HG03558 (cell line): ENCODE measurements around the gene RAPGEF6.
"Not testable (repeated sequence)": the region's sequence is repeated elsewhere in the genome, so short reads cannot be mapped to it uniquely, and the experiment has no call there.

ENCODE experiments used
- ATAC-seq: cut with Tn5 transposase; IDR thresholded peaks from one replicate; pipeline ENCODE4 v1.9.1; 2021; ENCODE audit warnings: moderate number of reproducible peaks; ENCODE audit not compliant: unreplicated experiment; ENCODE audit errors: extremely low read depth

The RAPGEF6 gene

DNA sequence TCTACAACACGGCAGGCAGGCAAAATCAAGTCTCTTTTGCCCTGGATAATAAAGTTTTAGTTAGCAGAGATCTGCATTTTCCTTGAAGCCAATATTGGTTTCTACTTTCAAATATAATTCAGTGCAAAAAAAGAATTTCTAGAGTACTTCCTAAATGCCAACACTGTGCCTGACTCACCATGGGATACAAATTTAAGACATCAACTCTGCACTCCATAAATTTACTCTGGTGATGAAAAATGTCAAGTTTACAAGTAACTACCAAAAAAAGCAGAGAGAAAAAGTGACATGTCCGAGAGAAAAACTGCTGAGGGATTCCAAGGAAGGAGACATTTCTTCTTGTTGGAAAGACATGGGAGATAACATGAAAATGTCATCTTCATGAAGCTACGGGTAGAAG is 119.7 kb downstream of the RAPGEF6 start:
- ATAC-seq: no peak

DNA sequence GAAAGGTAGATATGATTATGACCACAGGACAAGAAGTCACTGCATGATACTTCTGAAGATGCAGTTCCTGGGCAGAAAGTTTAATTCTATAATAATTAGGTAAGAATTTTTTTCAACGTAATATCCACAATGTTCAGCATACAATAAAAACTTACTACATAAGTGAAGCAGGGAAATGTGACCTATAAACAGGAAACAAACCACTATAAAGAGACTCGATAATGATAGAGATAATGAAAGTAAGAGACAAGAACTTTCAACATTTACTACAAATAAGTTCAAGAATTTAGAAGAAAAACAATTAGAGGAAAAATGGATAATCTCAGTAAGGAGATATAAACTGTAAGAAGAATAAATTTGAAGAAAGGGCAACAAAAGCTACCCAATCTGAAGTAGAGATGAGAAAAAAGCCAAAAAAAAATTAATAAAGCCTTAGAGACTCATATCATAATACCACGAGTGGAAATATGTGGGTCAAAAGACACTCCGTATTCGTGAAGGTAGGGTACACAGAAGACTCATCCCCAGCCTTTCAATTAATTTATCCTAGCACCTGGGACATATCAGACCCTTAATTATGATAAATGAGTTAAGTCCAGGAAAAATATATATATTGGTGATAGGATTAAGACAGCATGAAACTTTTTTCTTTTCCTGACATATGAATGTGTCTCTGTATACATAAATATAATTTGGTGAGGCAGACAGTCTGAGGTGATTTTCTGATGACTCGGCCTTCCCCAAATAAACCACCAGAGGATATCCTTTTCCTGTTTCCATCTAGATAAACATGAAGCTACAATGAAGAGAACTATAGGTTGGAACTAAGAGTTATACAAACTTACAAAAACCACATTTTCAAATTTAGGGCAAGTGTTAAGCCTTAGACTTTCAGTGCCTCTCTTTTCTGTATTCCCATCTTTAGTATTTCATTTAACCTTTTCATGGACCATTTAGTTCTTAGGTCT is 120.4 kb downstream of the RAPGEF6 start:
- peak; percentile 35 for ATAC-seq

DNA sequence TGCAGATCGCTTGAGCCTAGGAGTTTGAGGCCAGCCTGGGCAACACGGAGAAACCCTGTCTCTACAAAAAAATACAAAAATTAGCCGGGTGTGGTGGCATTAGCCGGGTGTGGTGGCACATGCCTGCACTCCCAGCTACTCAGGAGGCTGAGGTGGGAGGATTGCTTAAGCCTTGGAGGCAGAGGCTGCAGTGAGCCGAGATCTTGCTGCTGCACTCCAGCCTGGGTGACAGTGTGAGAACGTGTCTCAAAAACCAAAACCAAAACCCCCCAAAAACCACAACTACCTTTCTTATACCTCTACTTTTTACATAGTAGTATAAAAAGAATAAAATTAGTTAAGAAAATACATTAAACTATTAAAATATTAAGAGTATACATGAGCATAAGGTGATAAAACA is 121.2 kb downstream of the RAPGEF6 start:
- ATAC-seq: no peak

DNA sequence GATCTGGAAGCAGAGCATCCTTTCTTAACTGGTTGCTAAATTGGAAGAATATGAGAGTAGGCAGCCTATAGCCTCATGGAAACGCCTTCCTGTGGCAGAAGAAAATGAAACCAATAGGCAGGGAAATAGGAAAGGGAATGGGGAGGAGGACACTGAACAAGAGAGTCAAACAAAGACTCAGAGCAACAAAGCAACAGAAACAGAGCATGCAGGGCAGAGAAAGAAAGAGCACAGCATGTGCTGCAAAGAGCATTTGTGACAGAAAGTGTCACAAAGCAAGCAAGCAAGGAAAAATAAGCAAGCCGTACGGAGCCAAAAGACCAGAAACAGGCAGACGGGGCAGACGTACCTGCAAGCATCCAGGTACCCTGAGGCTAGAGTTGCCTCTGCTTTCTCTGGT is 123.1 kb downstream of the RAPGEF6 start:
- ATAC-seq: no peak

DNA sequence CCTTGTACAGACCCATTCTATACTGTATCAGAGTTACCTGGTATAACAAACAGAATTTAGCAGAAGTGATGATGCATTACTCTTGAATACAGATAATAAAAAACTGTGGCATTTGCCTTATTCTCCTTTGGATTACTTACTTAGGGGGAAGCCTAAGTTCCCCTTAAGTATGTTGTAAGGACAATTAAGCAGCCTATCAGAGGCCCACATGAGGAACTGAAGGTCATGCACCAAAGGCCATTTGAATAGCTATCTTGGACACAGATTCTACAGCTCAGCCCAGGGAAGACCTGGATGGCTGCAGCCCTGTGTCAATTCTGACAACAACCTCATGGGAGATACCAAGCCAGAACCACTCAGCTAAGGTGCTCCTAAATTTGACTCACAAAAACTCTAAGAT is 125.2 kb downstream of the RAPGEF6 start:
- ATAC-seq: no peak

DNA sequence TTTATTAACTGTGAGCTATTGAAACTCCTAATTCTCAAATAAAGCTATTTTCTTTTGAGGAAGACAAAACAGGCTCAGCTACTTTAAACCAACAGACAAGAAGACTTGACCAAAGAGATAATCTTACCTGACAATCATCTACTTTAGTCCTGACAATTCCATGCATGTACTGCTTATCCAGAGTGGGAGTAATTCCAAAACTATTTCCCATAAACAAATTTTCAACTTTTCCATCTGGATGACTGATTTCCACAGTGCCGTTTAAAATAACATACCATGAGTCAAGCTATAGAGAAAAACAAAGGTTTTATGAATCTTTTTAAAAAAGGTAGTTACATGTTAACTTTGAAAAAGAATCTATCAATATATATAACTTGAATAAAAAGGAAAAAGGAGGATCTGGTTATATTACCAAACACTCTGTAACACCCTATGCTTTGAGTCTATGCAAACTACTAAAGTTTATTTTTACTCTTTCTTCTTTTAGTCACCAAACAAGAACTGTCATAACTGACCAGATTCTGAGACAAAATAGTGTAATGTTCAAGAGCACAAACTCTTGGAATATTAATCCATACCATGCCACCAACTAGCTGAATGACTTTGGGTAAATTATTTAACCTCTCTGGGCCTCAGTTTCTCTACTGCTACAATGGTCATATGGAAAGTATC is 129.7 kb downstream of the RAPGEF6 start:
- ATAC-seq: no peak

DNA sequence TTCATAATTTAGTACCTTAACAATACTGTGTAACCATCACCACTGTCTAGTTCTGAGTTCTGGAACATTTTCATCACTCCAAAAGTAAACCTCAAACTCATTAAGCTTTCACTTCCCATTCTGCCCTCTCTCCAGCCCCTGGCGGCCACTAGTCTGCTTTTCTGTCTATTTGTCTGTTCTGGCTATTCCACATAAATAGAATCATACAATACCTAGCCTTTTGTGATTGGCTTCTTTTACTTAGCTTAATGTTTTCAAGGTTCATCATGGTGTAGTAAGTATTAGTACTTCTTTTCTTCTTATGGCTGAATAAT is 138.7 kb downstream of the RAPGEF6 start:
- peak; percentile 92 for ATAC-seq

DNA sequence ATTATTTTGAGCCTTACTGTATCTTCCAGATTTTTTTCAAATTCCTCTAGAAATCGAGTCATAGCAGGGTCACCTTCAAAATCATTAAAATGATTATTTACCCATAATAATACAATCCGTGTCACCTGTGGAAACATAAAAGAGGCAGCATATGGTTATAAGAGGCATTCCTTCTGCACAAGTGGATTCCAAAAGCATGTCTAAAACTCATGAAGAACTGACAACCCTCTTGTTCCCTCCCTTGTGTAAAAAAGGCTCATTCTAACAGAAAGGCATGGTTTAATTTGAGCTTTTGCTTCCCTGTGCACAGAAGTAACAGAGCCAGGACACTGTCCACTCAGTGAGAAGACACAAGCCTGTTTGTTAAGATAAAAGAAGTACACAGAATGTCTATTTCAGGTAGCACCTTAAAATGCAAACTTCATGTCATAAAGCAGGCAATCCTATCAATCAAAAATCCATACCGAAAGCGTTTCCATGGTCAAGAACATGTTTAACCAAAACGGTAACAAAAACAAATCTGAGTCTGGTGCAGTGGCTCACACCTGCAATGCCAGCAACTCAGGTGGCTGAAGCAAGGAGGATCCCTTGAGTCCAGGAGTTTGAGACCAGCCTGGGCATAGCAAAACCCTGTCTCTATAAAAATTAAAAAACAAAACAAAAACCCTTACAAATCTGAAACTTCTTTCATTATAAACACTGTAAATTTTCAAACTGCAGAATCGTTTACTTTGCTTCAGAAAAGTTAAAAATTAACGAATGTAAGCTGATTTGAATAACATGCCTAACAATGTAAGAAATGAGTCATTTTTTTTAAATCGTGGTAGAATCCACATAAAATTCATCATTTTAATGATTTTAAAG is 139.3 kb downstream of the RAPGEF6 start:
- ATAC-seq: no peak

DNA sequence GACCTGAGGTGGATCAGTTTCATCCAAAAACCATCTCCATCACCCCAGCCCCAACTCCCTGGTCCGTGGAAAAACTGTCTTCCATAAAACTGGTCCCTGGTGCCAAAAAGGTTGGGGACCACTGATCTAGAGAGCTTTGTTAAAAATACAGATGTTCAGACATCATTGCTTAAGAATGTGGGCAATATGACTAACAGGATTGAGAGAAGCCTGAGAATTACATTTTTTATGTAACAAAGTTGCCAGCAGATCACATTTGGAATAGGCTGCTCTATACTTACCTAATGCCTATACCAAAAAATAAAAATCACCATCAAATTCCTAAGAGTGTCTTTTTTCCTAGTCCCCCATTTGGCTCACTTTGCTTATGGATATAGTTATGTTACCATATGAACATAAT is 143.3 kb downstream of the RAPGEF6 start:
- ATAC-seq: no peak

DNA sequence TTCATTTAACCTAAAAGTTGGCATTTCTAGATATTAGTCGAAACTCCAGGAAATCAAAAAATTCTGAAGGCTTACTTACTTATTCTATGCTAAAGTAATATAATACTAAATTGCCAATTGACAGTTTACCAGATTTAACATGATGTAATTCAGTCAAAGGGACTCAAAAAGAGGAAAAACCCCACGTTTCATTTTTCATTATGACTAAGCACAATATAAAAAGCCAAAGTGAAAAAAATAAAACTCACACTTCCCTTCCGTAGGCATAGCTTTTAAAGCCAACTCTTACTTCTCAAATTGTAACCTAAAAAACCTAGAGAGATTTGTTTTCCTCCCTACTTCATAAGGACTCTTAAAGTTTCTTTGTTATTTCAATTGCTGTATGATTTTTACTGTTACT is 146.6 kb downstream of the RAPGEF6 start:
- peak; percentile 82 for ATAC-seq

DNA sequence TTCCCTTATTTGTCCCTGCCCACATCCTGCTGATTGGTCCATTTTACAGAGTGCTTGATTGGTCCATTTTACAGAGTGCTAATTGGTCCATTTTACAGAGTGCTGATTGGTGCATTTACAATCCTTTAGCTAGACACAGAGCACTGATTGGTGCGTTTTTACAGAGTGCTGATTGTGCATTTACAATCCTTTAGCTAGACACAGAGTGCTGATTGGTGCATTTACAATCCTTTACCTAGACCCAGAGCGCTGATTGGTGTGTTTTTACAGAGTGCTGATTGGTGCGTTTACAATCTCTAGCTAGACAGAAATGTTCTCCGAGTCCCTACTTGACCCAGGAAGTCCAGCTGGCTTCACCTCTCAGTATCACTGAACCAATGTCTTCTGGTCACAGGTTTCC is 147.7 kb downstream of the RAPGEF6 start:
- not testable (repeated sequence) for ATAC-seq

DNA sequence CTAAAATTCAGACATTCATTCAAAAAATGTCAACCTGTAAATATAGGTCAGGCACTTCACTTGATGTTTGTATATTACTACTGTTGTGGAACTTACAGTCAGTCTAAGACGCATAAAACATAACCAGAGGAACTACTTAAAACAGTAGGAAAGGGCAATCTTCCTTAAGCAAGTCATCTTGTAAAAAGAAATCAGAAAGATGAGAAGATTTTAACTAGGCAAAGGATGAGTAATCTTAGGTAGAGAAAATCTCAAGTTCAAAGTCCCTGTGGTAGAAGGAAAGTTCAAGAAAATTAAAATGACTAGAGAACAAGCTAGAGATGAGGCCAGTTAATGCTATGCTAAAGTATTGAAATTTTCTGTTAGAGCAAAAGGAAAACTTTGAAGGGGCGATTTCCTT is 152.4 kb downstream of the RAPGEF6 start:
- ATAC-seq: no peak

DNA sequence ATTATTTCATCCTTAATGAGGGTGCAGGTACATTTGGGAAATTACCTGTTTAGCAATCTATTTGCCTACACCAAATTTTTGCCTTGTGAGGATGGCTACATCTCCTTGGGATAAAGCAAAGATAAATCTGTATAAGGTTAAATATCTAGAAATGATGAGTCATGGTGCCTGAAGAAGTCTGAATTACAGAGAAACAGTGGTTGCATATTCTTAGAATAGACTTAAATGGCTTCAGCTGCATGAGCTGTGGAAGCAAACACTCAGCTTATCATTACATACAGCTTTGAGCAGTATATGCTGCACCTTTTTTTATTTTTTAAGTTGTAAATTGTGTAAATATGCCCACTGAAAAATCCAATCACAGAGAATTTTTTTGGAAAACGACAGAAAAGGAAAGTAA is 153.5 kb downstream of the RAPGEF6 start:
- ATAC-seq: no peak

DNA sequence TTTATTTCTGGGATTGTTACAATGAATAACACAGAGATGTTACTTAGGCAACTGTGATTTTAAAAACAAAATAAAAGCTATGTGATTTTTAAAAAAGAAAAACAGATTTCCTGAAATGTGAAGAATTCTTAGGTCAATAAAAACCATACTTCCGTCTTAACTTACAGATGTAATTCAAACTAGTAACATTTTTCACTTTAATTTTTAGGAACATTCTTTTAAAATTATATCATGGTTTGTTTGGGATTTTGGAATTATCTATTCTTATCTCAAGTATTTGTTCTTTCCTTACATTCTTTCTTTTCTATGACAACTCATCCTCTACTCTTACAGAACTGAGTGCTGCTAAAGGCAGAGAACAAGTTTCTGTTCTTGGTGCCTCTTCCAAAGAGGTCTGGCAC is 159.5 kb downstream of the RAPGEF6 start:
- no peak for ATAC-seq

DNA sequence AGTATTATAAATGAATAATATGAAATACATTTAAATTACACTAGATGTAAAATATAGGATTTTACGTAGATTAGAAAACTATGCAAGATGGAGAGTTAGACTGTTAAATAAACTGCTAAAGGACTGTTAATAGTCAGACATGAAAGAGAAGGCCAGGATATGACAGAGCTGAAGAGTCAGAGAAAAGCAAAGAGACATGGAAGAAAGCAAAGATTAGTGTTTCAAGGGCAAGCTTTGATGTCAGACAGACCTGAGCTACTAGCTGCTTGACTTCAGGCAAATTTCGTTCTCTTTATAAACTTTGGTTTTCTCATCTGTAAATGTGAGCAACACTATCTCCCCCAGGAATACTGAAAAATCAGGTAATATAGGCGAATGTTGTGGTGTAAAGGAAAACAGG is 161.3 kb downstream of the RAPGEF6 start:
- ATAC-seq: no peak

DNA sequence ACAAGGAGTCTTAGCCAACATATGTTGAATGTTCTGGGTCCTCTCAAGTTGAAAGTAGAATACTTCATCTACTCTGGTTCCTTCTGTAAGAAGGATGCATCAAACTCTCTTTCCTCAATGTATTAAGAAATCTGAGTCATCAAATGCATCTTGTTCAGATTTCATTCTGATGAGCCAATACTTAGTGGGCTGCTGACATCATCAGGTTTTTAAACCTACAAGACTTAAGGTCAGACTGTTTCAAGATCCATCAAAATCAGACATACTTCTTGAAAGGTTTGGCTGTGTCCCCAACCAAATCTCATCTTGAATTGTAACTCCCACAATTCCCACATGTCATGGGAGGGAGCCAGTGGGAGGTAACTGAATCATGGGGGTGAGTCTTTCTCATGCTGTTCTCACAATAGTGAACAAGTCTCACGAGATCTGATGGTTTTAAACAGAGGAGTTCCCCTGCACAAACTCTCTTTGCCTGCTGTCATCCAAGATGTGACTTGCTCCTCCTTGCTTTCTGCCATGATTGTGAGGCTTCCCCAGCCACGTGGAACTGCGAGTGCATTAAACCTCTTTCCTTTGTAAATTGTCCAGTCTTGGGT is 168.8 kb downstream of the RAPGEF6 start:
- ATAC-seq: no peak

DNA sequence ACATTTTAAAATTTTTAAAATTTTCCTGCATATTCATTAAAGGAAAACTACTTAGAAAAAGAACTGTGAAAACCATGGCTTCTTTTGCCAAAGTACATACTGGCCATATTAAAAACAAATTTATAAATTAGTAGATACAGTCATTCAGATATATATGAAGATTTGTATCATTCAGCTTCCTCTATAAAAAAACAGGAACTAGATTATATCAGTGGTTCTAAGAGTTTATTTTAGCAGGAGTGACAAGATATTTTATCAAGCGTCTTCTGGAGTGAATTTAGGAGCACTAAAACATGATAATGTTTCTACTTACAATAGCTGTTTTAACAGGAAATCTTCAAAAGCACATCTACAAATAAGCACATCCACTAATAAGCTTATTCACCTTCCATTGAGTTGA is 171.4 kb downstream of the RAPGEF6 start:
- ATAC-seq: no peak

DNA sequence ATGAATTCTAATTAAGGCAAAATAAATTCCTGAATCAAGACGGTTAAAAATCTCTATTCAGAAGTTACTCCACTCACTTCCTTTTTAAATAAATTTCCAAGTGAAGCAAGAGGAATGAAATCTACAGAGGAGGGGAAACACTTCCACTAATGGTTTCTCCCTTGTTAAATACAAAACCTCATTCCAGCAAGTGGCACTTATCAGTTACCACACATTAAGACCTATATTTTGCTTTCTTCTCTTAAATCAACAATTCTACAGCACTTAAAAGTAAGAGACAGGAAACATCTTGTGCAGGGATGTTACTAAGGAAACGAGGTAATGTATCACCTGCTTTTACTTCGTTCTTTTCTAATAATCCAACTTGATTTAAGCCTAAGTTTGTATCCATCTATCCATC is 172.6 kb downstream of the RAPGEF6 start:
- ATAC-seq: no peak

DNA sequence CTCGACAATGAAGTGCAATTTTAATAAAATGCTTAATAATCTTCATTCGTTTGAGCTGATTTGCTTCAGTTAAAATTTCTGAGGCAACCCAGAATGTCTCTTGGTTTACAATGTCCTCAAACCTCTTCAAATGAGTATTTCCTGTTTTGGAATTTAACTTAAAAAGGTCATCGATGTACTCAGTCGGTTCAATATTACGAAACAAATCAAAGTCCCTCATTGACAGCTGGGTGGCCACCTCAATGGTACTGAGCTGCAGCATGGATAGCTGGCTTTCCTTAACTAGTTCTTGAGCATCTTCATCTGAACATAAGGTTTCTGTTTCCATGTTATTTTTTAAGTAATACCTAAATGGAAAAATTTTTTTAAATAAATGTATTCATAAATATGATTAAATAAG is 173.3 kb downstream of the RAPGEF6 start:
- ATAC-seq: no peak

DNA sequence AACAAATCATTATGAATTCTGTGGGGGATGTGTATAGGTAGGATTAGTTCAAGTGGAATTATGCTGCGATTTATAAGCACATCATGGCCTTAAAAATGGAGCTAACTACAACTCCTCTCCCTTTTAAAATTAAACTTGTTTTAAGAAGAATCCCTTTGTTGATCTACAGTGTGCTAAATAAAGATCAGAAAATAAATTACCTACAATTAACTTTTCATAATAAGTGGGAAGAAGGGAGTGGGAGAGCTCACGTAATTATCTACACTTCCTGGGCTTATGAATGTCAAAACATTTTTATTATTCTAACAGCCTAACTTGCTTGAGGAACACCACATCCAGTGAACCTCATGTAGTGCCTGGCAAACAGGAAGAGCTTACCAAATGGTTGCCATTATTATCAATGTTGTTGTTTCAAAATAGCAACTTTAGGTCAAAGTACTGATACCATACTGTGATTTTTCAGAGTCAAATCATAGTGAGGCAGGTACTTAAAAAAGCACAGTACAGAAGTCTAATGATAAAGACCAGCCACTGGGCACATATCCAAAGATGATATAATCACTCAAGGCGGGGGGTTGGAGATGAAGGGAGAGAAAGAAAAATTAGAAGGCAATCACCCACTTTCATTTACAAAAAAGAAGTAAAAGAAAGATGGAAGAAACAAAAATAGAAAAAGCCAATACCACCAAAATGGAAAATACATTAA is 174.0 kb downstream of the RAPGEF6 start:
- ATAC-seq: no peak
